Heart left ventricle (tissue), 16 donors: Measurements from ENCODE around the gene NINJ2. TPM values are rescaled to one million over a fixed set of nuclear protein-coding genes. Genes with fewer than 3 reads are reported as not detected.

ENCODE experiments used
- ATAC-seq, 4 donors: fragments of 200-7000 bp; cut with Tn5 transposase; one replicate each; pipeline ENCODE4 v1.9.1; 2020 to 2022; ENCODE audit warnings: moderate library complexity in 4 of 4, mild to moderate bottlenecking in 3 of 4, moderate number of reproducible peaks in 1 of 4
- DNase-seq, 5 donors: peaks; one replicate each; pipeline ENCODE4 v3.0.0-alpha.2; 2020
- H3K27ac ChIP-seq, 12 donors: fragments of 200-600 bp; sonication (generic) in 4 of 12; one replicate each; pipeline versions ENCODE4 v1.5.0 to v1.8.0; 2016 to 2022; ENCODE audit warnings: mild to moderate bottlenecking in 2 of 12
- H3K27me3 ChIP-seq, 9 donors: fragments of 200-600 bp; sonication (generic) in 2 of 9; one replicate each; pipeline versions ENCODE4 v1.5.1 to v1.8.0; 2016 to 2022; ENCODE audit warnings: mild to moderate bottlenecking in 3 of 9
- H3K36me3 ChIP-seq, 9 donors: fragments of 200-600 bp; sonication (generic) in 2 of 9; one replicate each; pipeline versions ENCODE4 v1.5.0 to v1.8.0; 2018 to 2022; ENCODE audit warnings: mild to moderate bottlenecking in 2 of 9
- H3K4me1 ChIP-seq, 12 donors: fragments of 200-600 bp; sonication (generic) in 4 of 12; one replicate each; pipeline versions ENCODE4 v1.5.0 to v1.8.0; 2016 to 2022; ENCODE audit warnings: mild to moderate bottlenecking in 3 of 12
- H3K4me3 ChIP-seq, 12 donors: fragments of 200-600 bp; sonication (generic) in 4 of 12; one replicate each; pipeline versions ENCODE4 v1.5.0 to v1.8.0; 2017 to 2022; ENCODE audit warnings: mild to moderate bottlenecking in 9 of 12, moderate library complexity in 4 of 12
- H3K9me3 ChIP-seq, 12 donors: fragments of 200-600 bp; sonication (generic) in 4 of 12; one replicate each; pipeline versions ENCODE4 v1.5.0 to v1.8.0; 2016 to 2022; ENCODE audit warnings: mild to moderate bottlenecking in 1 of 12
- CTCF ChIP-seq, 12 donors: fragments of 200-600 bp; sonication (generic) in 4 of 12; IDR thresholded peaks; one replicate each; pipeline versions ENCODE4 v1.5.0 to v1.8.0; 2018 to 2022; ENCODE audit warnings: antibody characterized with exemption in 12 of 12, mild to moderate bottlenecking in 5 of 12
- POLR2A ChIP-seq, 2 donors: fragments of 450-650 bp; IDR thresholded peaks; one replicate each; pipeline ENCODE4 v1.6.1; 2017; ENCODE audit warnings: antibody characterized with exemption in 2 of 2, mild to moderate bottlenecking in 2 of 2, moderate library complexity in 2 of 2
- WGBS, 4 donors: extraction: QIAGEN DNeasy Blood & Tissue Kit in 2 of 4; methylation state at CpG; one replicate each; pipeline versions ENCODE4 v1.1.5 to v1.1.7; 2013 to 2018; 5-methylcytosine and 5-hydroxymethylcytosine counted together
- intact Hi-C, 10 donors: fragments of 100-400 bp; cut with DNase I; formaldehyde crosslinking; loops; one replicate each; pipeline versions ENCODE4 v1.11.1 to v1.14.2; 2022
- polyA plus RNA-seq, 2 donors: library from polyadenylated mRNA; stranded (reverse); fragments of 200-250 nt; gene quantifications; one replicate each; pipeline ENCODE4 v1.2.3, GENCODE V29; 2013
- total RNA-seq, 9 donors: library from RNA; depleted of rRNA in 2 of 9; stranded (reverse); fragments of >200 nt in 2 of 9; fragmentation: NEBNext Ultra II Directional in 3 of 9; extraction: Animal tissue kit (Norgen Biotek cat#: 25700) in 3 of 9; gene quantifications; one replicate each; pipeline versions ENCODE4 v1.1.0 to v1.2.4, GENCODE V29; 2016 to 2023
- donor health status: ischemic (EF 13 %, LVEDD 7.1; RV severe dilation, severe dysfunction).
- donor health status: healthy with polysubstance abuse.
- donor health status: DM: no; HTN: yes; CAD: no.
- donor health status: DM: no; HTN: no; CAD: no.
- donor health status: ischemic (EF 25% LVEDD 6.9; RV normal size, moderate dysfunction).
- donor health status: ischemic (EF 25% LVEDD 5.7; RV mildly dilated, moderate dysfunction).
- donor health status: healthy.
- donor health status: DM: yes; HTN: yes; CAD: no.
- donor health status: ischemic (EF 35%, LVEDD 5.7; RV mildly dilated, moderate dysfunction).
- donor health status: nonischemic (EF 11% LVEDD 7.7; RV severe dilation, severe dysfunction).
- donor health status: DM: yes; HTN: yes; CAD: no.
- donor health status: PGD.
- donor health status: ischemic (EF 29% LVEDD 5.4; RV normal size, mild dysfunction).
- donor health status: nonischemic (EF 23%, LVEDD 6.1; RV moderate dilation, normal function).

NINJ2 gene
- total and polyA plus RNA-seq, 11 donors: 2.8 to 15.0 (median 5.2) TPM

GRCh38 chr12:530821-531220 lies 132.4 kb downstream of the NINJ2 start:
- no peak for TF ChIP-seq POLR2A (IDR thresholded peaks at IDR 0.05)
- no peak for TF ChIP-seq CTCF (IDR thresholded peaks at IDR 0.05)
- WGBS, 4 donors: 73 to 81% (median 79%) methylated on average over 6 of the region's 6 CpGs
- no peak overlapping the region for H3K27ac ChIP-seq

GRCh38 chr12:530308-530707 lies 132.9 kb downstream of the NINJ2 start:
- H3K9me3 ChIP-seq: peaks cover 0 to 10% (median 3%) of the 10 kb centered on the region in 12 donors
- H3K27ac ChIP-seq: no peak overlapping the region
- DNase-seq (no peak), ATAC-seq (no peak)
- H3K4me1 ChIP-seq: peaks cover 0 to 8% (median 0%) of the 10 kb centered on the region in 12 donors
- TF ChIP-seq POLR2A (IDR thresholded peaks at IDR 0.05) (no peak), CTCF (IDR thresholded peaks at IDR 0.05) (no peak)
- H3K36me3 ChIP-seq: no peaks in the 10 kb centered on the region
- 84 to 91% (median 88%) methylated on average over 6 of the region's 6 CpGs for WGBS, 4 donors
- no peak overlapping the region for H3K4me3 ChIP-seq
- intact Hi-C loops: no loop called here
- no peaks in the 10 kb centered on the region for H3K27me3 ChIP-seq

More at GRCh38 chr12:530821-531220, 132.4 kb downstream of the NINJ2 start:
- no peak for DNase-seq
- Histone ChIP-seq H3K9me3 (peaks cover 0 to 10% (median 3%) of the 10 kb centered on the region in 12 donors), H3K4me1 (peaks cover 0 to 8% (median 0%) of the 10 kb centered on the region in 12 donors), H3K27me3 (no peaks in the 10 kb centered on the region), H3K36me3 (no peaks in the 10 kb centered on the region), H3K4me3 (no peak overlapping the region)
- intact Hi-C loops: no loop called here
- ATAC-seq: no peak

- Histone ChIP-seq H3K4me3 (no peak overlapping the region), H3K27me3 (no peaks in the 10 kb centered on the region), H3K36me3 (no peaks in the 10 kb centered on the region), H3K9me3 (peaks cover 0 to 10% (median 3%) of the 10 kb centered on the region in 12 donors), H3K27ac (no peak overlapping the region), H3K4me1 (peaks cover 0 to 21% (median 0%) of the 10 kb centered on the region in 12 donors)
- ATAC-seq: peak in 1 of 4 donors; percentile 26
- no peak for DNase-seq
- TF ChIP-seq POLR2A (IDR thresholded peaks at IDR 0.05) (no peak), CTCF (IDR thresholded peaks at IDR 0.05) (no peak)
- intact Hi-C loops: loop anchor here in 1 of 10 donors (1.0 kb wide), 1 partner anchor 39 kb away; no protein-coding TSS in a partner anchor
- 67 to 73% (median 69%) methylated on average over 4 of the region's 4 CpGs for WGBS, 4 donors
Measured at GRCh38 chr12:527729-528128, 135.5 kb downstream of the NINJ2 start.

- ATAC-seq (no peak), DNase-seq (no peak)
- Histone ChIP-seq H3K36me3 (no peaks in the 10 kb centered on the region), H3K9me3 (peaks cover 0 to 5% (median 2%) of the 10 kb centered on the region in 12 donors), H3K4me1 (peaks cover 0 to 23% (median under 1%) of the 10 kb centered on the region in 12 donors), H3K4me3 (no peak overlapping the region), H3K27ac (no peak overlapping the region), H3K27me3 (no peaks in the 10 kb centered on the region)
- 62 to 67% (median 63%) methylated on average over 5 to 7 of the region's 7 CpGs for WGBS, 4 donors
- no peak for TF ChIP-seq POLR2A (IDR thresholded peaks at IDR 0.05)
- TF ChIP-seq CTCF (IDR thresholded peaks at IDR 0.05): no peak
- intact Hi-C loops: no loop called here
Measured at GRCh38 chr12:527241-527640, 136.0 kb downstream of the NINJ2 start.
